Ascending aorta (tissue), 2 donors: ENCODE results near the gene SPAG17. TPM values are rescaled to one million over a fixed set of nuclear protein-coding genes. Genes with fewer than 3 reads are reported as not detected.

ENCODE experiments used
- DNase-seq, 2 donors: peaks; one replicate each; pipeline ENCODE4 v3.0.0-alpha.2; 2019; ENCODE audit warnings: low spot score in 2 of 2
- H3K27ac ChIP-seq, 2 donors: fragments of 200-600 bp; sonication (generic); one replicate each; pipeline ENCODE4 v1.5.1; 2016 to 2017; ENCODE audit warnings: mild to moderate bottlenecking in 1 of 2
- H3K27me3 ChIP-seq: fragments of 200-600 bp; sonication (generic); one replicate; pipeline ENCODE4 v1.5.1; 2017
- H3K36me3 ChIP-seq, 2 donors: fragments of 200-600 bp; sonication (generic); one replicate each; pipeline ENCODE4 v1.5.1; 2016
- H3K4me1 ChIP-seq, 2 donors: fragments of 200-600 bp; sonication (generic); one replicate each; pipeline ENCODE4 v1.5.1; 2016 to 2017; ENCODE audit warnings: mild to moderate bottlenecking in 1 of 2
- H3K4me3 ChIP-seq, 2 donors: fragments of 200-600 bp; sonication (generic); one replicate each; pipeline ENCODE4 v1.5.1; 2016 to 2017; ENCODE audit warnings: mild to moderate bottlenecking in 1 of 2
- H3K9me3 ChIP-seq, 2 donors: fragments of 200-600 bp; sonication (generic); one replicate each; pipeline ENCODE4 v1.5.1; 2016
- CTCF ChIP-seq, 3 experiments: fragments of 200-600 bp in 2 of 3; fragments of 450-650 bp in 1 of 3; sonication (generic) in 2 of 3; IDR thresholded peaks; one replicate each; pipeline ENCODE4 v1.5.1; 2016 to 2019; ENCODE audit warnings: antibody characterized with exemption in 3 of 3, mild to moderate bottlenecking in 1 of 3, moderate library complexity in 1 of 3
- intact Hi-C: fragments of 100-400 bp; cut with DNase I; formaldehyde crosslinking; loops from one replicate; pipeline ENCODE4 v1.15.1; 2023
- total RNA-seq: library from RNA; depleted of rRNA; stranded (reverse); fragments of >200 nt; gene quantifications from one replicate; pipeline ENCODE4 v1.1.0, GENCODE V29; 2016

Gene SPAG17
- total RNA-seq, 1 donor from 2014 or later: not detected

DNA sequence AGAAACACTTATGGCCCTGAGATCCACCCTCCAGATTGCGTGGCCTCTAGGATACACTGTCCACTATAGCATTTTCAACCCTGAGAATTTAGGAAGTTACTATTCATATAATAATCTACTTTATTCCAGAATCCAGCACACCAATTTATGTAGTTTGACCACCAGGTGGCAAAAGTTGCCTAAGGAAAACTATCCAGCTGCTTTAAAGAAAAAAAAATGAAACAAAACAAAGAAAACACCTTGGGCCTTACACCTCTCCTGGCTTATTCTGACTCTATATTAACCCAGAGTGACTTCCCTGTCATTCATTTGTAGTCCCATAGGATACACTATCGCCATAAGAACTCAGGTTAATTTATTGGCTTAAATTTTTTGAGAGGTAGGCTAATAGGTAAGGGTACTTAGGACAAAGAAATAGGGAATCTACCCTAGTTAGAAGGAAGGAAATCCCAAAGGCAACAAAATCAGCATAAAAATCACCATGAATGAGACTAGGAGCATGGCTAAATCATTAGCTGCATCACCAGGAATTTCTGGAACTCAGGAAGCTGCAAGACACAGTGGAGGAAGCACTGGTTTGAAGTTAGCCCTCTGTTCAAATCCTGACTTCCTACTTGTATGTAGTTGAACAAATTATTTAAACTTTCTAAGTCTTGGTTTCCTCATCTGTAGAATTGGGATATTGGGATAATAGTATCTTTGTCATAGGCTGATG, 107.5 kb downstream of the SPAG17 start:
- no peak overlapping the region for H3K27ac ChIP-seq
- no peaks in the 10 kb centered on the region for H3K4me1 ChIP-seq
- no peaks in the 10 kb centered on the region for H3K9me3 ChIP-seq
- peak in 1 of 3 experiments; percentile 14 for TF ChIP-seq CTCF (IDR thresholded peaks at IDR 0.05)
- H3K36me3 ChIP-seq: no peaks in the 10 kb centered on the region
- no peaks in the 10 kb centered on the region for H3K27me3 ChIP-seq
- intact Hi-C loops: no loop called here
- DNase-seq: no peak
- H3K4me3 ChIP-seq: no peak overlapping the region

DNA sequence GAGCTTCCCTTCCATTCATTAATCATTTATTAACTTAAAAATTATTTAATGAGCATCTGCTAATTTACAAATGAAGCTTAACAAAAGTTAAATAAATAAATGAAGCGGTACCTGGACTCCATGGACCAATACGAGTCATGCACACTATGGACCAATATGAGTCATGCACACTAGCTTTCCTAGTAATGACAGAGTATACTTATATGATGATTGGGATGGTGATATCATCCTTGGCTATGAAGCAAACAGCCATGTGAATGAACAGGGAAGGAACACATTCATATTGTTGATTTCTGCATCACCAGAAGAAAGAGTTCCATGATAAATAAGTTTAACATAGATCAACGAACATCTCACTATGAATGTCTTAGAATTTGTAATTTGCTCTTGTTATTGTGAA, 109.9 kb downstream of the SPAG17 start:
- H3K36me3 ChIP-seq: no peaks in the 10 kb centered on the region
- no peaks in the 10 kb centered on the region for H3K27me3 ChIP-seq
- intact Hi-C loops: no loop called here
- H3K4me1 ChIP-seq: no peaks in the 10 kb centered on the region
- no peaks in the 10 kb centered on the region for H3K9me3 ChIP-seq
- TF ChIP-seq CTCF (IDR thresholded peaks at IDR 0.05): no peak
- H3K4me3 ChIP-seq: no peak overlapping the region
- DNase-seq: no peak
- H3K27ac ChIP-seq: no peak overlapping the region

DNA sequence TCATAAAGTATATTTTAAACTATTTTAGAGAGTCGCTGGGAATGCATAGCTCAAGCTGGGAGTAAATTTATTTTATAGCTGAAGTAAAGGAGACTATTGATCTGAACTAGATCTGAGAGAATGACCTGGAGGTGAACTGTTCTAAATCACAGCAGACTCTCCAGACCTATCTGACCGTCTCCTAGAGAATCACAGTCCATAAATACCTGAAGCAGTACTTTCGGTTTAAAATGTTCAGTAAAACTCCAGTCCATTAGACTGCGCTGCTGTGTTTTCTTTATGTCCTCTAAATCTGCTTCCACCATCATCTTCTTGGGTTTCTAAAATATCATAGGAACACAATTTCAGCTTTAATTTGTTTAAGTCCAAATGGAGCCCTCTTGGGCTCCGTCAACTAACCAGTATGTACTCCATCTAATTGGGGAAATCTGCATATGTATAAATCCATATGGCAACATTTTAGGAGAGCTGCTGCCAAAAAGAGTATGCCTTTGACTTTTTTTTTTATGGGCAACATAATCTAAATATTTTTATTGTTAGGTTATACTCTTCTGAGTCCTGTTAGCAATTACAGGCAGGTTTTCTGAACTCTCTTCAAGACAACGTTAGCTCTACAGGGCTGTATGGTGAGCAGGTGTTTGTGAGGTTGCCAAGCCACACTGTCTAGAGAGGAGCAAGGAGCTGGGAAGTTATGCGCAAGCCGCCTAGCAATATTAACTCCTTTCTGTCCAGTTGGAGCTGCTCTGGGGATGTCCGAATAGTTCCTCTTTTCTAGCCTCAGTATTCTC, 111.2 kb downstream of the SPAG17 start:
- no peak overlapping the region for H3K4me3 ChIP-seq
- intact Hi-C loops: no loop called here
- H3K9me3 ChIP-seq: no peaks in the 10 kb centered on the region
- H3K4me1 ChIP-seq: no peaks in the 10 kb centered on the region
- H3K27me3 ChIP-seq: no peaks in the 10 kb centered on the region
- no peak for TF ChIP-seq CTCF (IDR thresholded peaks at IDR 0.05)
- no peak for DNase-seq
- H3K27ac ChIP-seq: no peak overlapping the region
- H3K36me3 ChIP-seq: no peaks in the 10 kb centered on the region

GRCh38 chr1:118049981-118050380, 135.0 kb downstream of the SPAG17 start:
- DNase-seq: no peak
- Histone ChIP-seq H3K4me1 (no peaks in the 10 kb centered on the region), H3K27me3 (no peaks in the 10 kb centered on the region), H3K36me3 (no peaks in the 10 kb centered on the region), H3K9me3 (no peaks in the 10 kb centered on the region), H3K27ac (no peak overlapping the region), H3K4me3 (no peak overlapping the region)
- intact Hi-C loops: no loop called here
- TF ChIP-seq CTCF (IDR thresholded peaks at IDR 0.05): no peak

- H3K27me3 ChIP-seq: no peaks in the 10 kb centered on the region
- intact Hi-C loops: no loop called here
- no peak overlapping the region for H3K27ac ChIP-seq
- no peak for DNase-seq
- no peak for TF ChIP-seq CTCF (IDR thresholded peaks at IDR 0.05)
- no peak overlapping the region for H3K4me3 ChIP-seq
- H3K36me3 ChIP-seq: no peaks in the 10 kb centered on the region
- no peaks in the 10 kb centered on the region for H3K9me3 ChIP-seq
- no peaks in the 10 kb centered on the region for H3K4me1 ChIP-seq
These were observed 137.3 kb downstream of the SPAG17 start for GRCh38 chr1:118047650-118048224.
